ENCODE results near the gene DGKB.

DNA sequence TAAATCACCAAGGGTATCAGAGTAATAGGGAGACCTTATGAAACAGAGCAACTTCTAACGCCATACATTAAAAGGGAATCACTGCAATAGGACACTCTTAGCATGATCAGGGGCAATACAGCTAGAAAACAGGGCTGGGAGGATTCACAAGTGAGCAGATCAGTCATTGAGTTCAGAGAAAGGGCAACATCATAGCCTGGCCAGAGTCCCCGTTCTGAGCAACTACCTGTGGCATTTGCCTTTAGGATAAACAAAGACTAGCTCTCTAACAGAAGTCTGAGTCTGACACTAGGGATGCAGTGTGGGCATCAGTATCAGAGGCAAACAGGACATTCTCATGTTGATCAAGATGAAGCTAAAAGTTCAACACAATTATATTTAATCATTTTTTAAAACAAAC, 297.9 kb downstream of the DGKB start:
- TF ChIP-seq, protein P1, sequence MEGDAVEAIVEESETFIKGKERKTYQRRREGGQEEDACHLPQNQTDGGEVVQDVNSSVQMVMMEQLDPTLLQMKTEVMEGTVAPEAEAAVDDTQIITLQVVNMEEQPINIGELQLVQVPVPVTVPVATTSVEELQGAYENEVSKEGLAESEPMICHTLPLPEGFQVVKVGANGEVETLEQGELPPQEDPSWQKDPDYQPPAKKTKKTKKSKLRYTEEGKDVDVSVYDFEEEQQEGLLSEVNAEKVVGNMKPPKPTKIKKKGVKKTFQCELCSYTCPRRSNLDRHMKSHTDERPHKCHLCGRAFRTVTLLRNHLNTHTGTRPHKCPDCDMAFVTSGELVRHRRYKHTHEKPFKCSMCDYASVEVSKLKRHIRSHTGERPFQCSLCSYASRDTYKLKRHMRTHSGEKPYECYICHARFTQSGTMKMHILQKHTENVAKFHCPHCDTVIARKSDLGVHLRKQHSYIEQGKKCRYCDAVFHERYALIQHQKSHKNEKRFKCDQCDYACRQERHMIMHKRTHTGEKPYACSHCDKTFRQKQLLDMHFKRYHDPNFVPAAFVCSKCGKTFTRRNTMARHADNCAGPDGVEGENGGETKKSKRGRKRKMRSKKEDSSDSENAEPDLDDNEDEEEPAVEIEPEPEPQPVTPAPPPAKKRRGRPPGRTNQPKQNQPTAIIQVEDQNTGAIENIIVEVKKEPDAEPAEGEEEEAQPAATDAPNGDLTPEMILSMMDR (IDR thresholded peaks at IDR 0.05): no peak
- no peak for TF ChIP-seq POLR2A (IDR thresholded peaks at IDR 0.05)

All from body of pancreas (tissue), 4 donors.